Measurements from ENCODE around the gene COG8. TPM values are rescaled to one million over a fixed set of nuclear protein-coding genes. Genes with fewer than 3 reads are reported as not detected.

Gene COG8
- total RNA-seq, 1 experiment from 2014 or later: 41.9 TPM

DNA sequence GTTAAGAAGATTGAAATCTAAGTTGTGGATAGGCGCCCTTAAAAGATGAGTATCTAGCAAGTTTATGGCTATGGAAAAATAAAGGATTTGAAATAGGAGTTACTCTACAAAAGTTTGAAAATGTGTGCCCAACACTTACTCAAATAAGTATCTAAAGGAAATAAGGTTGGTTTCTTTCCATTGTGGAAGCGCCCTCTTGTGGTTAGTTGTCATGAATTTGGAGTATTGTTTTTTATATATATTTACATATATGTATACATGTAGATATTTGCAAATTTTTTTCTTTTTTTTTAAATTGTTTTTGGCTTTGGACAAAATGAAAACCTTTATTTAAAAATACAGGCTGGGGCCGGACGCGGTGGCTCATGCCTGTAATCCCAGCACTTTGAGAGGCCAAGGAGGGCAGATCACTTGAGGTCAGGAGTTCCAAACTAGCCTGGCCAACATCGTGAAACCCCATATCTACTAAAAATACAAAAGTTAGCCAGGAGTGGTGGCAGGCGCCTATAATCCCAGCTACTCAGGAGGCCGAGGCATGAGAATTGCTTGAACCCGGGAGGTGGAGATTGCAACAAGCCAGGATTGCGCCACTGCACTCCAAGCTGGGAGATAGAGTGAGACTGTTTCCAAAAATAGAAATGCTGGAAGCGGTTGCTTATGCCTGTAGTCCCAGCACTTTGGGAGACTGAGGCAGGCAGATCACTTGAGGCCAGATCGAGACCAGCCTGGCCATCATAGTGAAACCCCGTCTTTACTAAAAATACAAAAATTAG, 52.2 kb downstream of the COG8 start:
- peak; percentile 6 to 51 for DNase-seq
- Histone ChIP-seq H3K27me3 (ENCODE audit: insufficient read depth, low read depth) (no peaks in the 10 kb centered on the region), H3K9me3 (ENCODE audit: insufficient read depth, low read depth) (no peaks in the 10 kb centered on the region), H3K4me3 (no peak overlapping the region), H3K4me1 (replicated peaks; ENCODE audit: insufficient read depth) (no peaks in the 10 kb centered on the region), H3K27ac (no peak overlapping the region), H3K4me2 (no peak overlapping the region), H2AFZ (no peak overlapping the region), H3F3A (ENCODE audit: insufficient read depth, low read depth) (0 out of 2 replicates have a peak, but pooled peaks cover 4% of the 10 kb centered on the region), H4K20me1 (ENCODE audit: insufficient read depth) (no peaks in the 10 kb centered on the region), H3K79me2 (ENCODE audit: low read depth) (no peaks in the 10 kb centered on the region), H3K9me2 (ENCODE audit: insufficient read depth) (no peaks in the 10 kb centered on the region), H3K36me3 (ENCODE audit: low read depth) (no peaks in the 10 kb centered on the region)
- no TSS peak for BruUV-seq (replicated peaks)
- intact Hi-C loops (cut with micrococcal nuclease; ENCODE audit: unreplicated experiment): loop anchor here (1.0 kb wide), 2 partner anchors 114 to 137 kb away; no protein-coding TSS in a partner anchor
- ChIA-PET CTCF (interaction anchor here (0.6 to 1.0 kb wide), 2 partner anchors 104 to 137 kb away, joined by 3 to 4 read pairs; no protein-coding TSS in a partner anchor), POLR2A (ENCODE audit: unreplicated experiment) (no interaction called here)
- TF ChIP-seq CTCF (conservative IDR thresholded peaks at IDR 0.05) (peak; percentile 75), EZH2 (IDR thresholded peaks at IDR 0.05; ENCODE audit: low read depth) (no peak)

DNA sequence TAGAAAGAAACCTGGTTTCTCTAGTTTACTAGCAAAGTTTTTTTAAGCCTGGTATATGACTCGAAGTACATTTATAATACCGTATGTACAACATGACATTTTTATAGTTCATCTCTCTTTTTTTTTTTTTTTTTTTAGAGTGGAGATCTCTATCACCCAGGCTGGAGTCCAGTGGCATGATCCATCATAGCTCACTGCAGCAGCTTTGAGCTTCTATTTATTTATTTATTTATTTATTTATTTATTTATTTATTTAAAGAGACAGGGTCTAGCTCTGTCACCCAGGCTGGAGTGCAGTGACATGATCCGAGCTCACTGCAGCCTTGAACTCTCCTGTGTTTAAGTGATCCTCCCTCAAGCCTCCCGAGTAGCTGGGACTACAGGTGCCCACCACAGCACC, 54.1 kb downstream of the COG8 start:
- no peaks in the 10 kb centered on the region for H3K9me3 ChIP-seq (ENCODE audit: insufficient read depth, low read depth)
- H3K4me3 ChIP-seq: no peak overlapping the region
- no peaks in the 10 kb centered on the region for H3K4me1 ChIP-seq (replicated peaks; ENCODE audit: insufficient read depth)
- no peak overlapping the region for H3K4me2 ChIP-seq
- no TSS peak for BruUV-seq (replicated peaks)
- H3K27ac ChIP-seq: no peak overlapping the region
- H3K79me2 ChIP-seq (ENCODE audit: low read depth): no peaks in the 10 kb centered on the region
- CTCF ChIA-PET: interaction anchor here (0.6 to 0.7 kb wide), 6 partner anchors 43 to 880 kb away, joined by 3 to 13 read pairs (median 5); no protein-coding TSS in a partner anchor
- H3K36me3 ChIP-seq (ENCODE audit: low read depth): no peaks in the 10 kb centered on the region
- POLR2A ChIA-PET (ENCODE audit: unreplicated experiment): no interaction called here
- no peak overlapping the region for H2AFZ ChIP-seq
- no peaks in the 10 kb centered on the region for H4K20me1 ChIP-seq (ENCODE audit: insufficient read depth)
- H3K9me2 ChIP-seq (ENCODE audit: insufficient read depth): no peaks in the 10 kb centered on the region
- no peaks in the 10 kb centered on the region for H3K27me3 ChIP-seq (ENCODE audit: insufficient read depth, low read depth)
- intact Hi-C loops (cut with micrococcal nuclease; ENCODE audit: unreplicated experiment): no loop called here
- TF ChIP-seq EZH2 (IDR thresholded peaks at IDR 0.05; ENCODE audit: low read depth) (no peak), CTCF (conservative IDR thresholded peaks at IDR 0.05) (no peak)
- DNase-seq: no peak
- H3F3A ChIP-seq (ENCODE audit: insufficient read depth, low read depth): 0 out of 2 replicates have a peak, but pooled peaks cover 4% of the 10 kb centered on the region

DNA sequence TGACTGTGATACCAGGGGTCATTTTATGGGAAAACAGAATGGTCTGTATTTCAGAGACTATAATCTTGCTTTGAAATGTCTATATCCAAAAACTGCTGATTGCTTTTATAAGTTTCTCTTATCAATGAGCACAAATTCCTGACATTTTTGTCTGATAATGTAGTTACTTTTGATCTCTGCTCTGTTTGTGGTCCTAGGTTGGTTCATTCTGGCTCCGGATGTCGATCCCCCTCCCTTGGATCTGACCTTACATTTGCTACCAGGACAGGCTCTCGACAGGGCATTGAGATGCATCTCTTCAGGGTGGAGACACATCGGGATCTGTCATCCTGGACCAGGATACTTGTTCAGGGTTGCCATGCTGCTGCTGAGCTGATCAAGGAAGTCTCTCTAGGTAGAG, 55.5 kb downstream of the COG8 start:
- DNase-seq: no peak
- no peak overlapping the region for H2AFZ ChIP-seq
- no peaks in the 10 kb centered on the region for H3K79me2 ChIP-seq (ENCODE audit: low read depth)
- CTCF ChIA-PET: no interaction called here
- H3K27ac ChIP-seq: no peak overlapping the region
- no peak overlapping the region for H3K4me3 ChIP-seq
- H3K4me2 ChIP-seq: no peak overlapping the region
- no peaks in the 10 kb centered on the region for H4K20me1 ChIP-seq (ENCODE audit: insufficient read depth)
- intact Hi-C loops (cut with micrococcal nuclease; ENCODE audit: unreplicated experiment): no loop called here
- H3F3A ChIP-seq (ENCODE audit: insufficient read depth, low read depth): 0 out of 2 replicates have a peak, but pooled peaks cover 4% of the 10 kb centered on the region
- POLR2A ChIA-PET (ENCODE audit: unreplicated experiment): no interaction called here
- 0 out of 2 replicates have a peak, but pooled peaks cover 3% of the 10 kb centered on the region for H3K36me3 ChIP-seq (ENCODE audit: low read depth)
- no peaks in the 10 kb centered on the region for H3K4me1 ChIP-seq (replicated peaks; ENCODE audit: insufficient read depth)
- TF ChIP-seq EZH2 (IDR thresholded peaks at IDR 0.05; ENCODE audit: low read depth): no peak
- TF ChIP-seq CTCF (conservative IDR thresholded peaks at IDR 0.05): no peak
- no TSS peak for BruUV-seq (replicated peaks)
- H3K27me3 ChIP-seq (ENCODE audit: insufficient read depth, low read depth): no peaks in the 10 kb centered on the region
- no peaks in the 10 kb centered on the region for H3K9me3 ChIP-seq (ENCODE audit: insufficient read depth, low read depth)
- H3K9me2 ChIP-seq (ENCODE audit: insufficient read depth): no peaks in the 10 kb centered on the region
